Activated T-cell treated with anti-CD3 and anti-CD28 coated beads, Interleukin-2, amount 50 U/mL, for 24 hours (primary cell): ENCODE results near the gene SETBP1.

Experiments used
- DNase-seq: peaks from one replicate; pipeline ENCODE4 v3.0.0-alpha.2; 2020
- H3K27ac Mint-ChIP-seq: 2 replicates; pipeline ENCODE4 v1.8.0; 2020; ENCODE audit warnings: mild to moderate bottlenecking, mixed read lengths
- H3K27me3 Mint-ChIP-seq: 2 replicates; pipeline ENCODE4 v1.8.0; 2020; ENCODE audit warnings: mixed read lengths
- H3K36me3 Mint-ChIP-seq: 2 replicates; pipeline ENCODE4 v1.8.0; 2020; ENCODE audit warnings: low read depth, mixed read lengths
- H3K4me1 Mint-ChIP-seq: 2 replicates; pipeline ENCODE4 v1.8.0; 2020; ENCODE audit warnings: low read depth, mixed read lengths
- H3K4me3 Mint-ChIP-seq: 2 replicates; pipeline ENCODE4 v1.8.0; 2020; ENCODE audit warnings: mild to moderate bottlenecking, moderate library complexity, mixed read lengths
- H3K9me3 Mint-ChIP-seq: 2 replicates; pipeline ENCODE4 v1.8.0; 2020; ENCODE audit warnings: mixed read lengths

SETBP1 gene

GRCh38 chr18:44998360-44998759 is 317.7 kb downstream of the SETBP1 start:
- Mint-ChIP-seq H3K4me1 (no peaks in the 10 kb centered on the region), H3K27ac (no peak overlapping the region), H3K36me3 (no peaks in the 10 kb centered on the region), H3K4me3 (no peak overlapping the region), H3K27me3 (no peaks in the 10 kb centered on the region), H3K9me3 (peaks cover 7% of the 10 kb centered on the region)
- DNase-seq: no peak

- H3K27ac Mint-ChIP-seq: no peak overlapping the region
- no peaks in the 10 kb centered on the region for H3K36me3 Mint-ChIP-seq
- peaks cover 16% of the 10 kb centered on the region for H3K4me1 Mint-ChIP-seq
- DNase-seq: no peak
- no peaks in the 10 kb centered on the region for H3K27me3 Mint-ChIP-seq
- H3K4me3 Mint-ChIP-seq: no peak overlapping the region
- H3K9me3 Mint-ChIP-seq: no peaks in the 10 kb centered on the region
These were observed 323.9 kb downstream of the SETBP1 start for GRCh38 chr18:45004546-45005080.

GRCh38 chr18:45006934-45007333 is 326.2 kb downstream of the SETBP1 start:
- Mint-ChIP-seq H3K4me1 (peaks cover 22% of the 10 kb centered on the region), H3K9me3 (no peaks in the 10 kb centered on the region), H3K27ac (no peak overlapping the region), H3K4me3 (no peak overlapping the region), H3K27me3 (no peaks in the 10 kb centered on the region), H3K36me3 (no peaks in the 10 kb centered on the region)
- DNase-seq: no peak

GRCh38 chr18:45007531-45007930 is 326.8 kb downstream of the SETBP1 start:
- Mint-ChIP-seq H3K36me3 (no peaks in the 10 kb centered on the region), H3K27me3 (no peaks in the 10 kb centered on the region), H3K4me3 (no peak overlapping the region), H3K27ac (no peak overlapping the region), H3K4me1 (peaks cover 22% of the 10 kb centered on the region), H3K9me3 (no peaks in the 10 kb centered on the region)
- DNase-seq: no peak

- no peaks in the 10 kb centered on the region for H3K36me3 Mint-ChIP-seq
- H3K4me1 Mint-ChIP-seq: peaks cover 22% of the 10 kb centered on the region
- H3K4me3 Mint-ChIP-seq: no peak overlapping the region
- H3K27ac Mint-ChIP-seq: no peak overlapping the region
- no peak for DNase-seq
- no peaks in the 10 kb centered on the region for H3K27me3 Mint-ChIP-seq
- no peaks in the 10 kb centered on the region for H3K9me3 Mint-ChIP-seq
These were observed 328.2 kb downstream of the SETBP1 start for GRCh38 chr18:45008694-45009413.

- no peak for DNase-seq
- H3K4me1 Mint-ChIP-seq: peaks cover 22% of the 10 kb centered on the region
- H3K27ac Mint-ChIP-seq: no peak overlapping the region
- no peak overlapping the region for H3K4me3 Mint-ChIP-seq
- H3K36me3 Mint-ChIP-seq: no peaks in the 10 kb centered on the region
- H3K9me3 Mint-ChIP-seq: no peaks in the 10 kb centered on the region
- no peaks in the 10 kb centered on the region for H3K27me3 Mint-ChIP-seq
These were observed 329.1 kb downstream of the SETBP1 start for GRCh38 chr18:45009756-45010155.

GRCh38 chr18:45012286-45012685 is 331.6 kb downstream of the SETBP1 start:
- no peaks in the 10 kb centered on the region for H3K27me3 Mint-ChIP-seq
- H3K27ac Mint-ChIP-seq: no peak overlapping the region
- no peak overlapping the region for H3K4me3 Mint-ChIP-seq
- peaks cover 22% of the 10 kb centered on the region for H3K4me1 Mint-ChIP-seq
- no peaks in the 10 kb centered on the region for H3K36me3 Mint-ChIP-seq
- H3K9me3 Mint-ChIP-seq: no peaks in the 10 kb centered on the region
- no peak for DNase-seq

GRCh38 chr18:45014047-45014501 is 333.4 kb downstream of the SETBP1 start:
- Mint-ChIP-seq H3K4me1 (peaks cover 11% of the 10 kb centered on the region), H3K27me3 (no peaks in the 10 kb centered on the region), H3K9me3 (no peaks in the 10 kb centered on the region), H3K27ac (no peak overlapping the region), H3K36me3 (no peaks in the 10 kb centered on the region), H3K4me3 (no peak overlapping the region)
- DNase-seq: no peak

GRCh38 chr18:45015788-45016128 is 335.1 kb downstream of the SETBP1 start:
- Mint-ChIP-seq H3K4me1 (no peaks in the 10 kb centered on the region), H3K9me3 (no peaks in the 10 kb centered on the region), H3K27me3 (no peaks in the 10 kb centered on the region)

GRCh38 chr18:45019469-45019868 is 338.8 kb downstream of the SETBP1 start:
- no peaks in the 10 kb centered on the region for H3K27me3 Mint-ChIP-seq
- no peak overlapping the region for H3K4me3 Mint-ChIP-seq
- H3K4me1 Mint-ChIP-seq: no peaks in the 10 kb centered on the region
- H3K27ac Mint-ChIP-seq: no peak overlapping the region
- no peaks in the 10 kb centered on the region for H3K36me3 Mint-ChIP-seq
- H3K9me3 Mint-ChIP-seq: no peaks in the 10 kb centered on the region
- DNase-seq: no peak

More at GRCh38 chr18:45015788-45016128, 335.1 kb downstream of the SETBP1 start:
- Mint-ChIP-seq H3K27ac (no peak overlapping the region), H3K4me3 (no peak overlapping the region), H3K36me3 (no peaks in the 10 kb centered on the region)
- DNase-seq: no peak

- no peak overlapping the region for H3K27ac Mint-ChIP-seq
- no peaks in the 10 kb centered on the region for H3K27me3 Mint-ChIP-seq
- H3K4me3 Mint-ChIP-seq: no peak overlapping the region
- no peaks in the 10 kb centered on the region for H3K4me1 Mint-ChIP-seq
- no peaks in the 10 kb centered on the region for H3K9me3 Mint-ChIP-seq
- DNase-seq: no peak
- no peaks in the 10 kb centered on the region for H3K36me3 Mint-ChIP-seq
These were observed 342.8 kb downstream of the SETBP1 start for GRCh38 chr18:45023519-45023918.

GRCh38 chr18:45024357-45025088 is 343.8 kb downstream of the SETBP1 start:
- H3K27ac Mint-ChIP-seq: no peak overlapping the region
- no peaks in the 10 kb centered on the region for H3K36me3 Mint-ChIP-seq
- no peak for DNase-seq
- no peaks in the 10 kb centered on the region for H3K4me1 Mint-ChIP-seq
- H3K4me3 Mint-ChIP-seq: no peak overlapping the region
- no peaks in the 10 kb centered on the region for H3K9me3 Mint-ChIP-seq
- H3K27me3 Mint-ChIP-seq: no peaks in the 10 kb centered on the region

GRCh38 chr18:45025089-45025450 is 344.4 kb downstream of the SETBP1 start:
- no peaks in the 10 kb centered on the region for H3K9me3 Mint-ChIP-seq
- no peaks in the 10 kb centered on the region for H3K36me3 Mint-ChIP-seq
- no peak overlapping the region for H3K4me3 Mint-ChIP-seq
- no peak overlapping the region for H3K27ac Mint-ChIP-seq
- no peaks in the 10 kb centered on the region for H3K4me1 Mint-ChIP-seq
- H3K27me3 Mint-ChIP-seq: no peaks in the 10 kb centered on the region
- DNase-seq: no peak

- Mint-ChIP-seq H3K27ac (no peak overlapping the region), H3K27me3 (peaks cover 3% of the 10 kb centered on the region), H3K4me1 (no peaks in the 10 kb centered on the region), H3K9me3 (no peaks in the 10 kb centered on the region), H3K4me3 (no peak overlapping the region), H3K36me3 (no peaks in the 10 kb centered on the region)
- no peak for DNase-seq
These were observed 345.5 kb downstream of the SETBP1 start for GRCh38 chr18:45026162-45026561.

GRCh38 chr18:45034179-45034578 is 353.5 kb downstream of the SETBP1 start:
- no peak for DNase-seq
- Mint-ChIP-seq H3K36me3 (no peaks in the 10 kb centered on the region), H3K4me3 (no peak overlapping the region), H3K4me1 (no peaks in the 10 kb centered on the region), H3K27me3 (peaks cover 8% of the 10 kb centered on the region), H3K9me3 (no peaks in the 10 kb centered on the region), H3K27ac (no peak overlapping the region)
